Hepatocyte (in vitro differentiated cells): Measurements from ENCODE around the gene VASP. TPM values are rescaled to one million over a fixed set of nuclear protein-coding genes. Genes with fewer than 3 reads are reported as not detected.

Source experiments
- DNase-seq: peaks from one replicate; pipeline ENCODE4 v3.0.0-alpha.2; 2016; ENCODE audit warnings: low spot score
- H2AFZ ChIP-seq: fragments of 200-600 bp; sonication (generic); 2 replicates; pipeline ENCODE4 v1.6.0; 2016; ENCODE audit warnings: antibody characterized with exemption, mild to moderate bottlenecking
- H3K27ac ChIP-seq: fragments of 200-600 bp; sonication (generic); 2 replicates; pipeline ENCODE4 v1.5.1; 2016; ENCODE audit warnings: mild to moderate bottlenecking
- H3K27me3 ChIP-seq: fragments of 200-600 bp; sonication (generic); 2 replicates; pipeline ENCODE4 v1.6.1; 2016
- H3K36me3 ChIP-seq: fragments of 200-600 bp; sonication (generic); replicated peaks from 2 replicates; pipeline ENCODE4 v1.5.1; 2016; ENCODE audit warnings: low read depth; ENCODE audit not compliant: insufficient read depth
- H3K4me1 ChIP-seq: fragments of 200-600 bp; sonication (generic); 2 replicates; pipeline ENCODE4 v1.5.1; 2016; ENCODE audit warnings: mild to moderate bottlenecking, moderate library complexity; ENCODE audit not compliant: insufficient read depth
- H3K4me2 ChIP-seq: fragments of 200-600 bp; sonication (generic); 2 replicates; pipeline ENCODE4 v1.6.0; 2016
- H3K4me3 ChIP-seq: fragments of 200-600 bp; sonication (generic); 2 replicates; pipeline ENCODE4 v1.5.1; 2016; ENCODE audit warnings: mild to moderate bottlenecking
- H3K79me2 ChIP-seq: fragments of 200-600 bp; sonication (generic); 2 replicates; pipeline ENCODE4 v1.6.0; 2017; ENCODE audit warnings: mild to moderate bottlenecking
- H3K9me2 ChIP-seq: fragments of 200-600 bp; sonication (generic); replicated peaks from 2 replicates; pipeline ENCODE4 v1.6.0; 2017; ENCODE audit warnings: mild to moderate bottlenecking; ENCODE audit not compliant: insufficient read depth
- H3K9me3 ChIP-seq: fragments of 200-600 bp; sonication (generic); 2 replicates; pipeline ENCODE4 v1.5.1; 2016; ENCODE audit warnings: low read depth, mild to moderate bottlenecking
- H4K20me1 ChIP-seq: fragments of 200-600 bp; sonication (generic); 2 replicates; pipeline ENCODE4 v1.6.0; 2016; ENCODE audit warnings: mild to moderate bottlenecking; ENCODE audit not compliant: insufficient read depth, poor library complexity, severe bottlenecking
- CTCF ChIP-seq: fragments of 200-600 bp; sonication (generic); IDR thresholded peaks from 2 replicates; pipeline ENCODE4 v1.5.1; 2016; ENCODE audit warnings: antibody characterized with exemption, mild to moderate bottlenecking; ENCODE audit not compliant: poor library complexity
- EZH2 ChIP-seq: fragments of 200-600 bp; sonication (generic); IDR thresholded peaks from 2 replicates; pipeline ENCODE4 v1.6.1; 2016; ENCODE audit warnings: antibody characterized with exemption, mild to moderate bottlenecking, borderline replicate concordance
- EZH2phosphoT487 ChIP-seq: fragments of 200-600 bp; sonication (generic); IDR thresholded peaks from one replicate; pipeline ENCODE4 v1.6.1; 2018; ENCODE audit warnings: antibody characterized with exemption, mild to moderate bottlenecking, low read depth, moderate library complexity; ENCODE audit not compliant: unreplicated experiment, severe bottlenecking
- WGBS: methylation state at CpG from one replicate; pipeline ENCODE4 v1.1.6; 2016; ENCODE audit warnings: low lambda C conversion rate; ENCODE audit errors: missing lambda C conversion rate; 5-methylcytosine and 5-hydroxymethylcytosine counted together
- polyA plus RNA-seq: library from polyadenylated mRNA; unstranded; fragments of >200 nt; fragmentation: Nextera tagmentation; extraction: Ambion mirVana; gene quantifications from 2 replicates; pipeline ENCODE4 v1.2.1, GENCODE V29; 2016
- total RNA-seq: library from RNA; depleted of rRNA; stranded (reverse); fragments of >200 nt; gene quantifications from 2 replicates; pipeline ENCODE4 v1.2.3, GENCODE V29; 2014

The VASP gene
- total and polyA plus RNA-seq, 2 experiments from 2014 or later: 68.9 to 86.0 TPM

- Histone ChIP-seq H3K9me2 (no peaks in the 10 kb centered on the region), H3K4me3 (no peak overlapping the region), H3K27ac (no peak overlapping the region), H2AFZ (no peak overlapping the region), H3K79me2 (peaks cover 43% of the 10 kb centered on the region), H4K20me1 (no peaks in the 10 kb centered on the region), H3K27me3 (no peaks in the 10 kb centered on the region), H3K36me3 (no peaks in the 10 kb centered on the region), H3K4me2 (no peak overlapping the region), H3K9me3 (no peaks in the 10 kb centered on the region), H3K4me1 (no peaks in the 10 kb centered on the region)
- 54% methylated on average over 15 of the region's 15 CpGs for WGBS
- TF ChIP-seq EZH2phosphoT487 (no peak), EZH2 (no peak), CTCF (peak; percentile 50)
- peak; percentile 48 for DNase-seq
Measured at GRCh38 chr19:45569619-45570421, 62.5 kb downstream of the VASP start.

GRCh38 chr19:45571457-45572220 lies 64.4 kb downstream of the VASP start:
- no peak overlapping the region for H3K4me3 ChIP-seq
- WGBS: 92% methylated on average over 8 of the region's 8 CpGs

GRCh38 chr19:45574526-45574925 lies 67.2 kb downstream of the VASP start:
- Histone ChIP-seq H3K4me3 (no peak overlapping the region), H2AFZ (no peak overlapping the region), H3K27ac (no peak overlapping the region), H3K36me3 (no peaks in the 10 kb centered on the region), H3K9me2 (no peaks in the 10 kb centered on the region), H3K4me2 (no peak overlapping the region), H3K27me3 (no peaks in the 10 kb centered on the region), H3K9me3 (no peaks in the 10 kb centered on the region), H4K20me1 (no peaks in the 10 kb centered on the region), H3K4me1 (peaks cover 19% of the 10 kb centered on the region), H3K79me2 (peaks cover 55% of the 10 kb centered on the region)
- 92% methylated on average over 4 of the region's 4 CpGs for WGBS
- TF ChIP-seq EZH2 (no peak), CTCF (no peak), EZH2phosphoT487 (no peak)
- no peak for DNase-seq

More at GRCh38 chr19:45571457-45572220, 64.4 kb downstream of the VASP start:
- Histone ChIP-seq H3K79me2 (peaks cover 47% of the 10 kb centered on the region), H3K9me3 (no peaks in the 10 kb centered on the region), H4K20me1 (no peaks in the 10 kb centered on the region), H3K4me2 (no peak overlapping the region), H2AFZ (no peak overlapping the region), H3K4me1 (peaks cover 6% of the 10 kb centered on the region), H3K36me3 (no peaks in the 10 kb centered on the region), H3K9me2 (no peaks in the 10 kb centered on the region), H3K27me3 (no peaks in the 10 kb centered on the region), H3K27ac (no peak overlapping the region)
- DNase-seq: no peak
- TF ChIP-seq EZH2phosphoT487 (no peak), CTCF (no peak), EZH2 (no peak)
